Muscle layer of duodenum (tissue), 2 donors: Measurements from ENCODE around the gene PIP5K1C.

Source experiments
- H3K27ac ChIP-seq: one replicate; pipeline ENCODE4 v1.7.0; 2013; ENCODE audit warnings: mild to moderate bottlenecking, low read length
- H3K27me3 ChIP-seq: one replicate; pipeline ENCODE4 v1.7.0; 2013; ENCODE audit warnings: low read depth, mild to moderate bottlenecking, control low read depth, low read length
- H3K36me3 ChIP-seq, 2 donors: one replicate each; pipeline ENCODE4 v1.7.0; 2013; ENCODE audit warnings: low read length in 2 of 2, control low read depth in 1 of 2, mild to moderate bottlenecking in 1 of 2; ENCODE audit not compliant: insufficient read depth in 2 of 2, control insufficient read depth in 1 of 2
- H3K4me1 ChIP-seq, 2 donors: one replicate each; pipeline ENCODE4 v1.7.0; 2013; ENCODE audit warnings: low read length in 2 of 2, mild to moderate bottlenecking in 2 of 2, control low read depth in 1 of 2, moderate library complexity in 1 of 2; ENCODE audit not compliant: insufficient read depth in 2 of 2, control insufficient read depth in 1 of 2
- H3K4me3 ChIP-seq, 2 donors: one replicate each; pipeline ENCODE4 v1.7.0; 2013; ENCODE audit warnings: low read length in 2 of 2, low read depth in 1 of 2, mild to moderate bottlenecking in 1 of 2
- H3K9me3 ChIP-seq, 2 donors: one replicate each; pipeline ENCODE4 v1.7.0; 2013; ENCODE audit warnings: low read length in 2 of 2, control low read depth in 1 of 2, mild to moderate bottlenecking in 1 of 2; ENCODE audit not compliant: control insufficient read depth in 1 of 2
- donor health status: healthy.

Gene PIP5K1C

GRCh38 chr19:3700242-3701032 is at the start of gene PIP5K1C:
PIP5K1C (minus strand) TSS chr19:3700468; CDS start chr19:3700390, 78 bp downstream.
- Histone ChIP-seq H3K27ac (peak within 1 kb of the TSS; percentile 63), H3K9me3 (no peaks in the 10 kb centered on the region), H3K27me3 (no peaks in the 10 kb centered on the region), H3K4me3 (peak within 1 kb of the TSS; percentile 69 to 73), H3K4me1 (peaks cover 0 to 6% of the 10 kb centered on the region in 2 donors), H3K36me3 (peaks cover 0 to 3% of the 10 kb centered on the region in 2 donors)

- no peaks in the 10 kb centered on the region for H3K27me3 ChIP-seq
- no peaks in the 10 kb centered on the region for H3K4me1 ChIP-seq
- H3K27ac ChIP-seq, result no peak overlapping the region
- H3K9me3 ChIP-seq, result no peaks in the 10 kb centered on the region
- no peak overlapping the region for H3K4me3 ChIP-seq
- H3K36me3 ChIP-seq, result peaks cover 14 to 41% of the 10 kb centered on the region in 2 donors
Observed at GRCh38 chr19:3748965-3749364, 48.7 kb upstream of the PIP5K1C start.

GRCh38 chr19:3746371-3747056 is 46.2 kb upstream of the PIP5K1C start:
- Histone ChIP-seq H3K36me3 (peaks cover 14 to 22% of the 10 kb centered on the region in 2 donors), H3K9me3 (peaks cover 0 to 4% of the 10 kb centered on the region in 2 donors), H3K4me3 (no peak overlapping the region), H3K4me1 (no peaks in the 10 kb centered on the region), H3K27me3 (no peaks in the 10 kb centered on the region), H3K27ac (no peak overlapping the region)

GRCh38 chr19:3745363-3746045 is 45.2 kb upstream of the PIP5K1C start:
- Histone ChIP-seq H3K4me1 (no peaks in the 10 kb centered on the region), H3K36me3 (peaks cover 9 to 12% of the 10 kb centered on the region in 2 donors), H3K4me3 (no peak overlapping the region), H3K9me3 (peaks cover 0 to 4% of the 10 kb centered on the region in 2 donors), H3K27me3 (no peaks in the 10 kb centered on the region), H3K27ac (no peak overlapping the region)

- H3K4me1 ChIP-seq, result no peaks in the 10 kb centered on the region
- no peaks in the 10 kb centered on the region for H3K36me3 ChIP-seq
- no peak overlapping the region for H3K27ac ChIP-seq
- peaks cover 0 to 4% of the 10 kb centered on the region in 2 donors for H3K9me3 ChIP-seq
- H3K27me3 ChIP-seq, result no peaks in the 10 kb centered on the region
- H3K4me3 ChIP-seq, result no peak overlapping the region
Observed at GRCh38 chr19:3743486-3743885, 43.2 kb upstream of the PIP5K1C start.

- no peaks in the 10 kb centered on the region for H3K27me3 ChIP-seq
- H3K36me3 ChIP-seq, result no peaks in the 10 kb centered on the region
- no peaks in the 10 kb centered on the region for H3K4me1 ChIP-seq
- no peak overlapping the region for H3K4me3 ChIP-seq
- H3K9me3 ChIP-seq, result peaks cover 0 to 4% of the 10 kb centered on the region in 2 donors
- no peak overlapping the region for H3K27ac ChIP-seq
Observed at GRCh38 chr19:3740431-3740830, 40.2 kb upstream of the PIP5K1C start.

GRCh38 chr19:3738477-3739220 is 38.4 kb upstream of the PIP5K1C start:
- Histone ChIP-seq H3K4me3 (no peak overlapping the region), H3K4me1 (no peaks in the 10 kb centered on the region), H3K27ac (no peak overlapping the region), H3K36me3 (no peaks in the 10 kb centered on the region), H3K9me3 (peaks cover 0 to 4% of the 10 kb centered on the region in 2 donors), H3K27me3 (no peaks in the 10 kb centered on the region)

GRCh38 chr19:3737487-3738205 is 37.4 kb upstream of the PIP5K1C start:
- Histone ChIP-seq H3K27me3 (no peaks in the 10 kb centered on the region), H3K4me3 (no peak overlapping the region), H3K9me3 (no peaks in the 10 kb centered on the region), H3K36me3 (no peaks in the 10 kb centered on the region), H3K4me1 (no peaks in the 10 kb centered on the region), H3K27ac (no peak overlapping the region)

GRCh38 chr19:3736106-3736724 is 35.9 kb upstream of the PIP5K1C start:
- Histone ChIP-seq H3K36me3 (no peaks in the 10 kb centered on the region), H3K4me1 (no peaks in the 10 kb centered on the region), H3K27me3 (no peaks in the 10 kb centered on the region), H3K9me3 (no peaks in the 10 kb centered on the region), H3K4me3 (no peak overlapping the region), H3K27ac (no peak overlapping the region)

GRCh38 chr19:3734310-3734600 is 34.0 kb upstream of the PIP5K1C start:
- H3K4me1 ChIP-seq, result no peaks in the 10 kb centered on the region
- peaks cover 0 to 1% of the 10 kb centered on the region in 2 donors for H3K9me3 ChIP-seq
- no peaks in the 10 kb centered on the region for H3K27me3 ChIP-seq
- H3K36me3 ChIP-seq, result no peaks in the 10 kb centered on the region
- H3K4me3 ChIP-seq, result no peak overlapping the region
- no peak overlapping the region for H3K27ac ChIP-seq
